HCT116 (cell line): ENCODE data around the gene PLA2G12B. TPM values are rescaled to one million over a fixed set of nuclear protein-coding genes. Genes with fewer than 3 reads are reported as not detected.

Experiments used
- ATAC-seq: fragments of 200-7000 bp; cut with Tn5 transposase; 2 replicates; pipeline ENCODE4 v1.9.1; 2020; ENCODE audit warnings: mild to moderate bottlenecking, moderate library complexity
- BruUV-seq: library from RNA; stranded (reverse); fragments of 400-500 nt; replicated peaks from 2 replicates; lab custom pipeline; 2021; lab: Mats Ljungman, UMichigan
- CTCF ChIA-PET: fragments of 300-600 bp; sonication (Branson Sonifier 250); formaldehyde crosslinking; loops from one replicate; lab custom pipeline; 2021; ENCODE audit warnings: antibody characterized with exemption; lab: Charles Lee
- POLR2A ChIA-PET: fragments of 300-600, 350-600 bp; sonication (Branson Sonifier 250); formaldehyde crosslinking; loops from one replicate; lab custom pipeline; 2021; ENCODE audit warnings: antibody characterized with exemption; lab: Charles Lee
- RAD21 ChIA-PET, 2 experiments: fragments of 300-600 bp; sonication (Branson Sonifier 250); formaldehyde crosslinking; loops; one replicate each; lab custom pipeline; 2023; ENCODE audit warnings: low total read pairs in 2 of 2; ENCODE audit not compliant: uncharacterized antibody in 2 of 2, unreplicated experiment in 2 of 2, low non-redundant PET in 1 of 2; lab: Charles Lee
- DNase-seq: peaks from one replicate; pipeline ENCODE4 v3.0.0-alpha.2; 2010; ENCODE audit warnings: low read depth, low spot score
- H2AFZ ChIP-seq: fragments of 200-600 bp; shearing (Covaris generic), sonication (generic); 2 replicates; pipeline ENCODE4 v1.6.1; 2017; ENCODE audit warnings: low read depth, mixed run types, mixed read lengths, antibody characterized with exemption, low read length; ENCODE audit not compliant: poor library complexity, severe bottlenecking
- H3K27ac ChIP-seq: 2 replicates; pipeline ENCODE4 v1.5.1; 2012; ENCODE audit warnings: low read depth, low read length
- H3K27me3 ChIP-seq: fragments of 200-600 bp; sonication (generic); 2 replicates; pipeline ENCODE4 v1.6.1; 2016; ENCODE audit warnings: mixed run types, low read length, mixed read lengths; ENCODE audit not compliant: insufficient read depth
- H3K36me3 ChIP-seq, 2 experiments: fragments of 200-500 bp in 1 of 2; fragments of 200-600 bp in 1 of 2; sonication (Bioruptor generic) in 1 of 2; sonication (generic) in 1 of 2; 2 replicates each; pipeline versions ENCODE4 v1.5.1 to v1.6.1; 2014 to 2016; ENCODE audit warnings: low read length in 2 of 2, inconsistent platforms in 1 of 2, mixed read lengths in 1 of 2, mixed run types in 1 of 2; ENCODE audit not compliant: insufficient read depth in 2 of 2, control insufficient read depth in 1 of 2
- H3K4me1 ChIP-seq, 2 experiments: fragments of 200-600 bp in 1 of 2; sonication (generic) in 1 of 2; 2 replicates each; pipeline versions ENCODE4 v1.5.1 to v1.6.1; 2012 to 2017; ENCODE audit warnings: low read length in 2 of 2, inconsistent platforms in 1 of 2, mild to moderate bottlenecking in 1 of 2, mixed read lengths in 1 of 2, mixed run types in 1 of 2, moderate library complexity in 1 of 2; ENCODE audit not compliant: insufficient read depth in 2 of 2, control insufficient read depth in 1 of 2
- H3K4me2 ChIP-seq: fragments of 200-600 bp; sonication (generic); 2 replicates; pipeline ENCODE4 v1.6.1; 2017; ENCODE audit warnings: mixed run types, low read length, mixed read lengths
- H3K4me3 ChIP-seq, 2 experiments: fragments of 200-600 bp in 1 of 2; sonication (generic) in 1 of 2; replicated peaks in 1 of 2; 2 replicates each; pipeline ENCODE4 v1.5.1; 2011 to 2016; ENCODE audit warnings: low read length in 2 of 2, control low read depth in 1 of 2, low read depth in 1 of 2, mild to moderate bottlenecking in 1 of 2, mixed read lengths in 1 of 2, mixed run types in 1 of 2
- H3K79me2 ChIP-seq: fragments of 200-600 bp; sonication (generic); 2 replicates; pipeline ENCODE4 v1.6.1; 2017; ENCODE audit warnings: mild to moderate bottlenecking, mixed run types, low read length, moderate library complexity, mixed read lengths; ENCODE audit not compliant: insufficient read depth
- H3K9ac ChIP-seq: fragments of 200-600 bp; sonication (generic); 2 replicates; pipeline ENCODE4 v1.6.1; 2016; ENCODE audit warnings: low read length, mixed read lengths
- H3K9me2 ChIP-seq: fragments of 200-600 bp; sonication (generic), shearing (Covaris generic); 2 replicates; pipeline ENCODE4 v1.6.1; 2017; ENCODE audit warnings: mixed run types, mild to moderate bottlenecking, moderate library complexity; ENCODE audit not compliant: insufficient read depth
- H3K9me3 ChIP-seq, 2 experiments: fragments of 200-500 bp in 1 of 2; fragments of 200-600 bp in 1 of 2; sonication (Bioruptor generic) in 1 of 2; sonication (generic) in 1 of 2; 2 replicates each; pipeline ENCODE4 v1.6.1; 2014 to 2017; ENCODE audit warnings: low read length in 2 of 2, mixed read lengths in 2 of 2, inconsistent platforms in 1 of 2, low read depth in 1 of 2, mild to moderate bottlenecking in 1 of 2, mixed run types in 1 of 2, moderate library complexity in 1 of 2; ENCODE audit not compliant: control insufficient read depth in 1 of 2, insufficient read depth in 1 of 2
- H4K20me1 ChIP-seq: fragments of 200-600 bp; sonication (generic), shearing (Covaris generic); 2 replicates; pipeline ENCODE4 v1.6.1; 2017; ENCODE audit warnings: mixed run types, mild to moderate bottlenecking, moderate library complexity; ENCODE audit not compliant: insufficient read depth
- CBX3 ChIP-seq: IDR thresholded peaks from 2 replicates; pipeline ENCODE4 v1.6.1; 2012; ENCODE audit warnings: low read depth
- CEBPB ChIP-seq: IDR thresholded peaks from 2 replicates; pipeline ENCODE4 v1.6.1; 2012; ENCODE audit warnings: low read depth
- EGR1 ChIP-seq: IDR thresholded peaks from 2 replicates; pipeline ENCODE4 v1.6.1; 2012; ENCODE audit warnings: low read depth
- ELF1 ChIP-seq: IDR thresholded peaks from 2 replicates; pipeline ENCODE4 v1.6.1; 2012; ENCODE audit warnings: low read depth, borderline replicate concordance
- EZH2 ChIP-seq: fragments of 200-600 bp; sonication (generic); IDR thresholded peaks from 2 replicates; pipeline ENCODE4 v1.6.1; 2017; ENCODE audit warnings: antibody characterized with exemption, mixed run types
- EZH2phosphoT487 ChIP-seq: fragments of 200-600 bp; IDR thresholded peaks from 2 replicates; pipeline ENCODE4 v1.6.1; 2018; ENCODE audit warnings: antibody characterized with exemption, borderline replicate concordance
- FOSL1 ChIP-seq: IDR thresholded peaks from 2 replicates; pipeline ENCODE4 v1.6.1; 2012; ENCODE audit warnings: low read depth
- JUND ChIP-seq: IDR thresholded peaks from 2 replicates; pipeline ENCODE4 v1.6.1; 2012
- POLR2A ChIP-seq: IDR thresholded peaks from 2 replicates; pipeline ENCODE4 v1.7.0; 2011; ENCODE audit warnings: borderline replicate concordance; ENCODE audit not compliant: insufficient read depth, insufficient read length; ENCODE audit errors: extremely low read depth
- POLR2AphosphoS5 ChIP-seq: IDR thresholded peaks from 2 replicates; pipeline ENCODE4 v1.6.1; 2011; ENCODE audit warnings: mild to moderate bottlenecking, low read depth, low read length, moderate library complexity
- RAD21 ChIP-seq: IDR thresholded peaks from 2 replicates; pipeline ENCODE4 v1.6.1; 2012; ENCODE audit warnings: low read depth, mild to moderate bottlenecking
- REST ChIP-seq: IDR thresholded peaks from 2 replicates; pipeline ENCODE4 v1.6.1; 2012; ENCODE audit warnings: low read depth
- SIN3A ChIP-seq: IDR thresholded peaks from 2 replicates; pipeline ENCODE4 v1.6.1; 2012; ENCODE audit warnings: low read depth
- SP1 ChIP-seq: IDR thresholded peaks from 2 replicates; pipeline ENCODE4 v1.6.1; 2012; ENCODE audit warnings: low read depth
- SRF ChIP-seq: IDR thresholded peaks from 2 replicates; pipeline ENCODE4 v1.6.1; 2012; ENCODE audit warnings: low read depth
- TCF7L2 ChIP-seq: IDR thresholded peaks from 2 replicates; pipeline ENCODE4 v1.7.0; 2011; ENCODE audit warnings: borderline replicate concordance, inconsistent platforms; ENCODE audit not compliant: insufficient read depth, insufficient read length; ENCODE audit errors: extremely low read depth
- YY1 ChIP-seq: IDR thresholded peaks from 2 replicates; pipeline ENCODE4 v1.6.1; 2011; ENCODE audit warnings: low read length, low read depth, moderate library complexity, mild to moderate bottlenecking; ENCODE audit not compliant: insufficient replicate concordance; ENCODE audit errors: extremely low read depth
- ZBTB33 ChIP-seq: IDR thresholded peaks from 2 replicates; pipeline ENCODE4 v1.6.1; 2011; ENCODE audit warnings: mild to moderate bottlenecking, low read length, moderate library complexity; ENCODE audit not compliant: insufficient replicate concordance; ENCODE audit errors: extremely low read depth
- ZFX ChIP-seq: fragments of 450-650 bp; IDR thresholded peaks from 2 replicates; pipeline ENCODE4 v1.6.1; 2017
- intact Hi-C: fragments of 100-400 bp; cut with micrococcal nuclease; formaldehyde crosslinking; loops from 2 replicates; pipeline ENCODE4 v1.10.0; 2022
- total RNA-seq: library from RNA; stranded (reverse); gene quantifications from one replicate; pipeline ENCODE4 v1.2.1, GENCODE V29; 2021; ENCODE audit not compliant: unreplicated experiment

Gene PLA2G12B
- total RNA-seq, 1 experiment from 2014 or later = not detected

GRCh38 chr10:72956001-72956400 lies 1.4 kb upstream of the PLA2G12B start:
- no peaks in the 10 kb centered on the region; the same call in 1 of the 2 replicates for H3K27me3 ChIP-seq
- no TSS peak for BruUV-seq
- H3K36me3 ChIP-seq = no peaks in the 10 kb centered on the region
- H3K79me2 ChIP-seq = no peaks in the 10 kb centered on the region
- ChIA-PET POLR2A (no interaction called here), CTCF (no interaction called here), RAD21 (no interaction called here)
- H3K4me3 ChIP-seq = no peak overlapping the region
- TF ChIP-seq SP1 (no peak), EZH2 (no peak), JUND (no peak), POLR2A (no peak), SIN3A (no peak), SRF (no peak), CBX3 (no peak), RAD21 (no peak), FOSL1 (no peak), ELF1 (no peak), REST (no peak), EZH2phosphoT487 (no peak), CEBPB (no peak), EGR1 (no peak), ZBTB33 (no peak), YY1 (no peak), TCF7L2 (no peak), POLR2AphosphoS5 (no peak), ZFX (no peak)
- ATAC-seq = no peak
- H3K27ac ChIP-seq = no peak overlapping the region
- H3K4me1 ChIP-seq = no peaks in the 10 kb centered on the region
- H3K9me3 ChIP-seq = no peaks in the 10 kb centered on the region
- H3K9ac ChIP-seq = no peak overlapping the region
- no peaks in the 10 kb centered on the region for H4K20me1 ChIP-seq
- H3K4me2 ChIP-seq = no peak overlapping the region
- no peaks in the 10 kb centered on the region for H3K9me2 ChIP-seq
- no peak overlapping the region for H2AFZ ChIP-seq
- intact Hi-C loops = no loop called here
- no peak for DNase-seq
